HG02623 (cell line): ENCODE data around the gene MFAP2.
A peak's percentile ranks its signal among the peaks of the same experiment; 100 is the strongest.

Source experiments
- ATAC-seq: cut with Tn5 transposase; IDR thresholded peaks from one replicate; pipeline ENCODE4 v1.9.1; 2021; ENCODE audit warnings: moderate library complexity; ENCODE audit not compliant: unreplicated experiment

The MFAP2 gene

GRCh38 chr1:16980473-16981268, at the start of gene MFAP2:
Gene MFAP2 (minus strand): TSS chr1:16980620. CDS start chr1:16978273, 2,347 bp downstream.
- ATAC-seq, result no peak

- no peak for ATAC-seq
These were observed 49.8 kb upstream of the MFAP2 start for GRCh38 chr1:17030206-17030605.

- ATAC-seq, result no peak
These were observed 48.3 kb upstream of the MFAP2 start for GRCh38 chr1:17028662-17029188.

- no peak for ATAC-seq
These were observed 47.5 kb upstream of the MFAP2 start for GRCh38 chr1:17027900-17028299.

- ATAC-seq, result no peak
These were observed 47.0 kb upstream of the MFAP2 start for GRCh38 chr1:17027403-17027802.

- no peak for ATAC-seq
These were observed 44.3 kb upstream of the MFAP2 start for GRCh38 chr1:17024721-17025120.

GRCh38 chr1:17023573-17023972, 43.2 kb upstream of the MFAP2 start:
- ATAC-seq, result no peak

- no peak for ATAC-seq
These were observed 42.7 kb upstream of the MFAP2 start for GRCh38 chr1:17023102-17023501.

- no peak for ATAC-seq
These were observed 41.5 kb upstream of the MFAP2 start for GRCh38 chr1:17021896-17022295.

GRCh38 chr1:17020502-17020901, 40.1 kb upstream of the MFAP2 start:
- no peak for ATAC-seq

GRCh38 chr1:17018849-17019248, 38.4 kb upstream of the MFAP2 start:
- ATAC-seq, result no peak

- ATAC-seq, result no peak
These were observed 37.0 kb upstream of the MFAP2 start for GRCh38 chr1:17017435-17017834.

GRCh38 chr1:17016317-17016661, 35.9 kb upstream of the MFAP2 start:
- ATAC-seq, result no peak

GRCh38 chr1:17014671-17015567, 34.5 kb upstream of the MFAP2 start:
- no peak for ATAC-seq

- ATAC-seq, result no peak
These were observed 33.3 kb upstream of the MFAP2 start for GRCh38 chr1:17013491-17014320.

- no peak for ATAC-seq
These were observed 32.5 kb upstream of the MFAP2 start for GRCh38 chr1:17012775-17013490.

- ATAC-seq, result peak; percentile 79
These were observed 31.3 kb upstream of the MFAP2 start, which contains the start of gene ATP13A2 for GRCh38 chr1:17011439-17012307. Gene ATP13A2 (minus strand): TSS chr1:17011928. CDS start chr1:17011738, 190 bp downstream.

GRCh38 chr1:17011092-17011438, 30.6 kb upstream of the MFAP2 start:
- ATAC-seq, result no peak

- ATAC-seq, result no peak
These were observed 29.3 kb upstream of the MFAP2 start for GRCh38 chr1:17009706-17010105.
